NCI-H460 (cell line): Measurements from ENCODE around the gene DLG5. TPM values are rescaled to one million over a fixed set of nuclear protein-coding genes. Genes with fewer than 3 reads are reported as not detected.

ENCODE experiments used
- DNase-seq: peaks from one replicate; pipeline ENCODE4 v3.0.0-alpha.2; 2016; ENCODE audit warnings: low read depth; ENCODE audit errors: extremely low read depth
- total RNA-seq: library from RNA; depleted of rRNA; stranded (reverse); fragments of >200 nt; shearing (Covaris generic); gene quantifications from 2 replicates; pipeline ENCODE4 v1.2.3, GENCODE V29; 2014

DLG5 gene
- total RNA-seq, 1 experiment from 2014 or later, result 15.7 TPM

DNA sequence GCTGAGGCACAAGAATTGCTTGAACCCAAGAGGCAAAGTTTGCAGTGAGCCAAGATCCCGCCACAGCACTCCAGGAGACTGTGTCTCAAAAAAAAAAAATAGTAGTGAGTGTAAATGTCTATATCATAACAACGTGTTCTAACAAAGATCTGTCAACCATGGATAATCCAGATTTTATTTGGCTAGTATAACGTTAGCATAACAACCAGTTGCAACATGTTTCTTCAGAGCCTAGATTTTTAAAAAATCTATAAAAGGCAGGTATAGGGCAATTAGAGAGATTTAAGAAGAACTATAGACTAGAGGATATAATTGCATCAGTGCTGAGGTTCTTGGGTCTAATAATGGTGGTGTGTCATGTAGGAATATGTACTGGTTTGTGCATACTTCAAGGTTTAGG lies 30.5 kb downstream of the DLG5 start:
- no peak for DNase-seq

DNA sequence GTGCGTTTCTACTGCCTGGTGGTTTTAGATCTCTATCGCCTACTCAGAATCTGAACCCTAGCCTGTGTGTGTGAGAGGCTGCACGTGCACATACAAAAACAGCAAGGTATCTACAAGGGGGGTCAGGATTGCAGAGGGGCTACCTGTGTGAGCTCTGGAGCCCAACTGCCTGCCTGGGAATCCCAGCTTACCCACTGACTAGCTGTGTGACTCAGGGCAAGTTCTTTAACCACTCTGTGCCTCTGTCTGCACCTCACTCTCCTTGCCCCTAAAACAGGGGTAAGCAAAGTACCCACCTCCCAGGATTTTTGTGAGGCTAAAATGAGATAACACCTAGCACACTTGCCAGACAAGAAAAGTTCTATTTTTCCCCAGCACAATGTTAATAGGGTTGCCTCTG lies 32.5 kb downstream of the DLG5 start:
- no peak for DNase-seq

DNA sequence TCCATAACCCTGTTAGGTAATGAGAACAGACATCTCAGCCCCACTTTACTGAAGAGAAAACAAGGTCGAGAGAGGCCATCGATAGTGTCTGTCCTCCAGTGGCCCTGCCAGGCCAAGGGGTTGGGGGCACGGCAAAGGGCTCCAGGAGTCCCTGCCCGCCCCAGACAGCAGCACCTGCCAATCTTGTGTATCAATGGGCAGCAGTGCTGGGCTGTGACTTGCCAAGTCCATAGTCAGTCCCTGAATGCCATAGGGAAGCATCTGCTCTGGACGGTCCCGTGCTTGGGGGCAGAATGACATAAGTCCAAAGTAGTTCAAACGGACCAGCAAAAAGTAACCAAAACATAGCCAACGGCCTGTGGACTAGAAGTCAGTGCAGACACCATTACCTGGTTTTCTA lies 33.2 kb downstream of the DLG5 start:
- no peak for DNase-seq

DNA sequence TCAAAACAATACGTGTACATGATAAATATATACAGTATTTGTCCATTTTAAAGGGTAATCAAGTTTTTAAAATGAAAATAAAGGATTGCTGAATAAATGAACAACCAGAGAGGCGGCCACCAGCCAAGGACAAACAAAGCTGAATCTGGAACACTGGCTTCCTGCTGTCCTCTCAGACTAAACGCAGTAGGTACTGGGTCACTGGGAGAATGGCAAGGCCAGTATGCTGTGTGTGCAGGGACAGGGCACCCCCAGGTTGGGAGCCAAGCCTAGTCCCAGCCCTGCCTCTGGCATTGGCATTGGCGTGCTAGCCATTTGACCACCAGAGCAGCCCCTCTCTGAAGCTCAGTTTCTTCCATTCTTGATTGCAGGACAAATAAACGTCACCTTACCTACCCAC lies 33.8 kb downstream of the DLG5 start:
- DNase-seq, result no peak

DNA sequence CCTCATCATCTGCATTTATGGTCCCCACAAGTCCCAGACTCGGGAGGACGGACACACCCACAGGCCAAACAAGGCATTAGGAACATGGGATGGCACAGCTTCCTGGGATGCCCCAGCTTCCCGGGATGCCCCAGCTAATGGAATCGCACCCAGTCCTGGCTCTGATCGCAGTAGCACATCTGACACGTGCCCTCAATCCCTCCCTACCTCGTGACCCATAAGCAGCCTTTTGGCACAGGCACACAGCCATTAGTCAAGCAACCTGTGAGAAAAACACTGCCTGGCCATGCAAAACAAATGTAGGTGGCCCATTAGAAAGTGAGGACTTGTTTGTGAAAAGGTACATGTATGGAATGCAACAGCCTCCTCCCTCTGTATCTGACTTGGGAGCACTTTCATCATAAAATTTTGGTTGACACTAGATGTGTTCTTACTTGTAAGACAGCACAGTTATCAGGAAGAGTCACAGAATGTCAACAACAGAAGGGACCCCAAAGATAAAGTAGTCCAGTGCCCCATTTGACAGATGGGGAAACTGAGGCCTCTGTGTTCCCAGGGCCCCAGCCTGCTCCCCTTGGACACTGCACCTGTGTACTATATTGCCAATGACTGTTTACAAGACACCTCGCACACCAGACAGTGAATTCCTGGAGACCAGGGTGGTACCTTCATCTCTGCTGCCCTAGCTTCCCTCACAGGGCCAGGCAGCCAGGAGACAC lies 34.4 kb downstream of the DLG5 start:
- DNase-seq, result no peak

DNA sequence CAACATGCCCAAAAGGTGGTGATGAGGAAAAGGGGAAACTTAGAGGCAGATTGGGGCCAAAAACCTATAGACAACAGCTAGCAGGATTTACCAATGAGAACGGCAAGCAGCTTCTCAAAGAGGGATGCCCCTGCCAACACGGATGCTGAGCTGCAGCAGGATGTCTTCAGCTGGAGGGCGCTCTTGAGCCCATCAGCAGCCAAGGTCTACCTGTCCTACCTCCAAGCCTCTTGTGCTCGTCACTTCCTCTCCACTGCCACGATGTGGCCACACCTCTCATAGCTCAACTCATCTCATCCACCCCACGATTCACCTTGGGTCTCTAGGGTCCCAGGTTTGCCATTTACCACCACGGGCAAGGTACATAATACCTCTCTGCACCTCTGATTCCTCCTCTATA lies 36.5 kb downstream of the DLG5 start:
- no peak for DNase-seq

DNA sequence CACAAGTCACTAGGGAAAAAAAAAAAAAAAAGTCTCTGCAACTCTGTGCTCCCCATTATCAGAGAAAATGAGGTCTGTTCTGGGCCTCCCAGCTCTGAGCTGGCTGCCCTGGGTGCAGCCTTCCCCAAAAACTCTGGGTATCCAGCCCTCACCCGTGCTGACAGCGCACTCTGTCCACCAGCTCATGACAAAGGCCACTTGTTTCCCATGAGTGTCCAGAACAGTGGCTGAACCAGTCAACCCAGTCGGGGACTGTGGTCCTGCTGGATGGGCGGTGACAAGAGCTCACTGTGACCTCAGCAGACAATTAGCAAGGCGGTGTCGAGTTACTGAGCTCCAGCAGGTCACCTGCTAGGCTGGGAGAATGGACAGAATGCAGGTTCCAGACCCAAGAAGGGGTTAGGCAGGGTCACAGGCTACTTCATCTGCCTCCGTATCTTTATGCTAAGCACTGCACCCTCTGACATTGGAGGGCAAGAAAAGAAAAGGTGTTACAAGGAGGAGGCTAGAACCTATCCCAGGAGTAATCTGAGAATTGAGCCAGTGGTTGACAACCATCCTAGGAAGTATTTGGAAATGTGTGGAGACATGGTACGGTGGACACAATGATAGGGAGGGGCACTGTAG lies 37.2 kb downstream of the DLG5 start:
- DNase-seq, result no peak

DNA sequence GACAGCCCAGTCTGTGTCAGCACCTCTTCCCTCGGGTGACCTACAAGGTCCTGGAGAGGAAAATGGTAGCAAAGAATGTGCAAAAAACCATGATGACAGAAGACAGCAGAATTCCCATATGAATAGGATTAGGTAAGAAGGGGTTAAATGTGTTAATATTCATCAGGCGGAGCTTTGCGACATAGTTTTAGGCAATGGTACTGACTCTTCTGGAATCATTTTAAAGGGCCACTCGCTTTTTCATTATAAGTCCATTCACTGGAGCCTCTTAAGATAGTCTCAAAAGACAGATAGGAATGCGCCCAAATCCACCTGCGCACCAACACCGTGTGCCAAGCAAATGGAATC lies 38.2 kb downstream of the DLG5 start:
- no peak for DNase-seq

DNA sequence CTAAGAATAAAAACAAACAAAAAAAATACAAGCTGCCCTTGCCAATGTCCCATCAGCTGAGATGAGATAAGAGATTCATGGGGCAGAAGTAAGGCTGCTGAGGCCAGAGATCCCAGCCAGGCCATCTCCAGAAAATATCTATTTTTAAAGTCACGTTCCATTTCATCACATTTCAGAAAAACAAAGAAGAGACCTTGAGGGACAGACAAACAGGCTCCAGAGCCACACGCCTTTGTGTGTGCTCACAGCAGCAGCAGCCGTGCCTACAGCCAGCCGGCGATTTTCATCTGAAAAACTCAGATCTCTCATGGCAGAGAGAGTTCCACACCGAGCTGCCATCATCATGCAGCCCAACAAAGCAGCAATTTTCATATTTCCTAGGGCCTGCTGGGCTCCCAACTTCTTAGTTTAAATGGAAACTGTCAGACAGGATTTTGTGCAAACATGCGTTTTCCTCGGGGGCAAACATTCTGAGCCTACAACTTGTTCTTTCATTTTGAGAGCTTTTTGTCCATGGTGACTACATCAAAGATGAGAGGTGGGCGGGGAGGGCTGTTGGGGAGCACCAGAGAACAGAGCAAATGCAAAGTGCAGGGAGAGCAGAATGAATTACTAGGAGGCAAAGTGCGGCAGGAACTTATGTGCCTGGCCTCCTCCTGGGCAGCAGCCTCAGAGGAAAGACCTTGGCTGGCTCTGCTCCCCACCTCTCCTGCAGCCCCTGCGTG lies 38.8 kb downstream of the DLG5 start:
- no peak for DNase-seq

DNA sequence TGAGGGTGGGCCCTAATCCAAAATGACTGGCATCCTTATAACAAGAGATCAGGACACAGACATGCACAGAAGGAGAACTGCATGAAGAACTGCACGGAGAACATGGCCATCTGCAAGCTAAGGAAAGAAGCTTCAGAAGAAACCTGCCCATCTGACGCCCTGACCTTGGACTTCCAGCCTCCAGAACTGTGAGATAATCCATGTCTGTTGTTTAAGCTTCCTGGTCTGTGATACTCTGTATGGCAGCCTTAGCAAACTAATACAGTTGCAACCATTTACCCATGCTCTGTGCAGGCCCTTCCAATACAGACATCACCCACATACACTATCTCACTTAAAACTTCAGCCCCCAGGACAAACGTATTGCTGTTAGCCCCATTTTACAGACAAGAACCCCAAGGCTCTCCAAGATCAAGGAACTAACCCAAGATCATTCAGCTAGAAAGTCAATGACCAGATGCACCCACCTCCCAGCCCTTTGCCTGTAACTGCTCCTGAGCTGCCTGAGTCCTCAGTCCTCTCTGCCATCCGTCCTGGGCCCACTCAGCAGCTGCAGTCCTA lies 39.7 kb downstream of the DLG5 start:
- DNase-seq, result no peak

DNA sequence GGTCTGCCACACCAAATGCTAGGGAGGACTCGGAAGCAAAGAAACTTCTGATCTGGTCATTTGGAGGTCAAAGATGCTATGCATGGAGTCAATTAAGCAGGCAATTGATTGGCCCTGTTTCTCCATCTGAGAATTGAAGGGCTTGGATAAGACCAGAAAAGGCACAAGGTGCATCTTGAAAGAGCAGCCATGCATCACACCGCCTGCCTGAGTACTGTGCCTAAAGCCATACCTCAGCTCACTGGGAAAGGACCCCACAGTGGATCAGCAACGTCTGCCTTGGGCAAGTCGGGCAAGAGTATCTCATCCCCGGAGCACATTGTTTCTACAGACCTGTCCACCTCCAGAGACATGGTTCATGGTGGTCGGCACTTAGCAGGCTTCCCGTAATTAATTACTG lies 42.4 kb downstream of the DLG5 start:
- DNase-seq, result no peak

DNA sequence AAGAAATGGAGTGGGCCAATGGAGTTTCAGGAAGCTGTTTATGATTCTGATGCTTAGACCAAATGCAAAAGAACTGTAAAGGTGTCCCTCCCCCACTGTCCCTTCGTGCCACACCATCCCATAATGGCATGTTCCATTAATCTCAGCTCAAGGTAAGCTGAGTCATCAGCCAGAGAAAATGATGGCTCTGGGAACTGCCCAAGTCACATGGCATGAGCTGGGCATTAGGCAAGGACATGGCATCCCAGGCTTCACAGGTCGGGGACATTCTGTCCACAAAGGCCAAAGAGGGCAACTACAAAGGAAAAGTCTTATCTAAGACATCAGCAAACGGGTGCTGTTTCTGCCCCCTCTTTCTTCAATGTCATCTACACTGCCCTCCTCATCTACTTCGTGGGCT lies 44.9 kb downstream of the DLG5 start:
- no peak for DNase-seq

DNA sequence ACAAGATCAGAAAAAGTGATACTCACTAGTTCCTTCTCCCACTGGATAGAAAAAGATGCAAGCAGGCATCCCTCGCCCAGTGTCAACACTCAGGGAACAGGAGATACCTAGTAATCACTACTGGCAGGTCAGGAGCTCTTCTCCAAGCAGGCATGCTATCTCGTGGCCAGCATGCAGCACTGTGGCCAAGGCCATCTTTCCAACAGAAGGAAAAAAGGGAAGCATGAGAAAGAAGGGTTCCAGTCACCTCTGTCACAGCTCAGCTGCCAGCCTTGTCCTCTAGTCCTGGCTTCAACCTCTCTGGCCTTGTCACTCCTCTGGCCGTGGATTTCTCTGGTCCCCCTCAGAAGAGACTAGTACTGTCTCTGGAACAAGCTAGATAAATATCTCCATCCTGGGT lies 45.3 kb downstream of the DLG5 start:
- DNase-seq, result no peak

DNA sequence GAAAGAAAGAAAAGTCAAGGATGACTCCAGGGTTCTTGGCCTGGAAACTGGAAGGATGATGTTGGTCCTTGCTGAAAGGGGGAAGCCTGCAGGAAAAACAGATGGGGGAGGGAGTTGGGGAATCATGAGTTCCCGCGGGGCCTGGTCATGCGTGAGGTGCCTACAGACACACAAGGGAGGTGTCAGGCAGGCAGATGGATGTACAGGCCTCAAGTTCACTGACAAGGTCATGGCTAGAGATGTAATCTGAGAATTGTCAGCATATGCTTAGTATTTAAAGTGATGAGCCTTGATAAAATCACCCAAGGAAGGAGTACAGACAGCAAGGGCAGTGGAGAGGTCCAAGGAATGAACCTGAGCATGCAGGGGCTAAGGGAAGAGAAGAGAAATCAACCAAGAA lies 46.8 kb downstream of the DLG5 start:
- no peak for DNase-seq

DNA sequence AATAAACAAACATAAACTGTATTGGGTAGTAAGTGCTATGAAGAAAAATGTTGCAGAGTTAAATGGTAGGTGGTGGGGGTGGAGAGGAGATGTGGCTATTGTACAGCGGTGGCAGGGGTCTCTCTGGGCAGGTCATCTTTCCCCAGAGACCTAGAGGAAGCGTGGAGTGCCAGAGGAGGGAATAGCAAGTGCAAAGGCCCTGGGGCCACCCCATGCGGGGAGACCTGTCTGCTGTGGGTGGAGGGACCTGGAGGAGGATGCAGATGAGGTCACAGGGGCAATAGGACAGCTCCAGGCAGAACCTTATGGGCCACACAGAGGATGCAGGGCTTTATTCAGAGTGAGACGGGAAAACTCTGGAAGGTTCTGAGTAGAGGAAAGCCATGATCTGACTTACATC lies 47.5 kb downstream of the DLG5 start:
- DNase-seq, result no peak

DNA sequence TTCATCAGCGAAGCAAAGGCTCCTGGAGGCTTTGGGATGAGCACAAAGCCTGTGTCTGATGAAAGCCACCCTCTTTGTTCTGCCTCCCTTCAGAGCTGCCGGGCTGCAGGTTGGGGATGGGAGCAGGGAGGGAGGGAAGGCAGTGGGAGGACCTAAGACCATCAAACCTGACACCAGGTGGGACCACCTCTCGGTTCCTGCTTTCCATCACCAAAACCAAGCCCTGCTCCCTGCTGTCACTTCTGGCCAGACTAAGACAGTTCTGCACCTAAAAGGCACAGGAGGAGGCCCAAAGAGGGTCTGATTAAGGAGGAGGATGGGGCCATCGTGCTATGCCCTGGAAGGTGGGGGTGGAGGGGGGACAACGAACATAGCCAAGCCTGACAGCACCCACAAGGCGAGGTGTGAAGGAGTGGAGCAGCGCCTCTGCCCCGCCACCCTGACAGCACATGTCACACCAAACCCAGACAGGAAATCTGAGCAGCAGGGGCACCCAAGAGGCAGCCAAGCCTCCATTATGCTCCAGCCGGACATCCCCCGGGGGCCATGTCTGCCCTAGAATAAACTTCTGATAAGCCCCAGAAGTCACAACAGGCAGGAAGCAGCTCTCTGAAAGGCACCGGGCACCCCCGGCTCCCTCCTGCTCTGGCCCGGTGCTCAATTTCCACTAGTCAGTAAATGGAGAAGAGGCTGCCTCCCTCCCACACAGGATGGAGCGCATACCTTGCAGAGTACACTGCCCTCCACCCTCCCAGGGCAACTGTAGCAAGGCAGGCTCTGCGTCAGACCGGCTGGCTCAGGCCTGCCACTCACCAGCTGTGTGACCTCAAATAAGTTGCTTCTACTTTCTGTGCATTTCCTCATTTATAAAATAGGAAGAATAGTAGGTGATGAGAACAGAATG lies 48.9 kb downstream of the DLG5 start:
- DNase-seq, result no peak

DNA sequence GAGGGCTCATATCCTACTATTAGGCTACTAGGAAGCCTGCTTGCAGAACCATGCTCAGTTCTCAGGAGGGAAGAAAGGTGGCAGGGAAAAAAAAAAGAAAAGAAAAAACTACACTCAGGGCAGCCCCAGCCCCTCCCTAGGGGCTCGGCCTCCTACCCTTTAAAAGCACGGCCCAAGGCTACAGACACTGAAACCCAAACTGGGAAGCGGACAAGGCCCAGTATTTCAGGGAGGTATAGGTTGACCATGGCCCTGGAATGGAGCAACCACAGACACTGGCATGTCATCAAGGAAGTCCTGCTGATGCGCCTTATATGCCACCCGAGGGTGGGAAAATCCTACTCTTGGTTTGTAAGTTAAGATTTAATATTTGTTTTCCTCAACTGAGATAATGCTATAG lies 50.8 kb downstream of the DLG5 start:
- DNase-seq, result no peak

DNA sequence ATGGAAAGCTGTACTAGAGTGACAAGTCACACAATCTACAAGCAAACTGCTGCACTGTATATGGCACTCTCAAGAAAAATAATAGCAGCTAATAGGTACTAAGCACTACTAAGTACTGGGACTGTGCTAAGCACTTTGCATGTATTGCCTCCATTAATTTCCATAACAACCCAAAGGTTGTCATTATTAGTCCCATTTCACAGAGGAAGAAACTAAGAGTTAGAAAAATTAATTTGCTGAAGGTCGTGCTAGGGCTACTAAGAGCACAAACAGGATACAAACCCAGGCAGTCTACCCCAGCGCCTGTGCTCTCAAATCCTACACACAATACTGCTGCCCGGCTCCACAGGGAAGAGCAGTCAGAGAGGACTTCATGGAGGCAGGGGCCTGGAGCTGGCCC lies 51.7 kb downstream of the DLG5 start:
- DNase-seq, result no peak

DNA sequence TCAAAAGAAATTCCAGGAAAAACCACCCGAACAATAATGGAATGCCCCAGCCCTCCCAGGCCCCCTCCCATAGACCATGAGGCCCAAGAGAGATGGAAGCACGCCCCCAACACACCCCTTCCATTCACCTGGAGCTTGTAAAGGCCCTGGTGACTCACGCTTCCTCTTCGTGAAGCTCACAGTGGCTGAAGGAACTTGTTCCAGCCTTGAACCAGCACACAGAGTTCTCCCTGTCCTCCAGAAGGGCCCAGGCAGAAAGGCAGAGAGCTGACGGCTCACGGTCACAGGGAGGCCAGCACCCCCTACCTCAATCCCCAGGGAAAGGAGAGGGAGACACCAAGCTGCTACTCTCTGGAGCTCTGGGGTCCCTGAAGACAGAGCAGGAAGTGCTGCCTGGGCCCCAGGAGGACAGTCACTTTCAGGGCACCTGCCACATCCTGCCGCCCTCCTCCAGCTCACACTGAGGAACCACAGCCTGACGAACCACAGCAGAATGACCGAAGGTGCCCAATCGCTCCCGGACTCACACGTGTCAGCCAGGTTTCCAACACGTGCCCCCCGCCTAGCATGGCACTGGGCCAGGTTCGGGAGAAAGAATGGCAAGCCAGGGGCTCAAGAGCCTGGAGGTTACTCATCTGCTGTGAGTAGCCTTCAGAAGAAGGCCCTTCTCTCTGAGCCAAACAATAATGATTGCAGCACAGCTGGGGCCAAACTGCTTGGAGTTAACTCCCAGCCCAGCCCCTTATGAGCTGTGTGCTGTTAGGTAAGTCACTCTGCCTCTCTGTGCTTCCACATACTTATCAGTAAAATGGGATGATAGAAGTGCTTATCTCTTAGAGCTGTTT lies 52.8 kb downstream of the DLG5 start:
- no peak for DNase-seq

DNA sequence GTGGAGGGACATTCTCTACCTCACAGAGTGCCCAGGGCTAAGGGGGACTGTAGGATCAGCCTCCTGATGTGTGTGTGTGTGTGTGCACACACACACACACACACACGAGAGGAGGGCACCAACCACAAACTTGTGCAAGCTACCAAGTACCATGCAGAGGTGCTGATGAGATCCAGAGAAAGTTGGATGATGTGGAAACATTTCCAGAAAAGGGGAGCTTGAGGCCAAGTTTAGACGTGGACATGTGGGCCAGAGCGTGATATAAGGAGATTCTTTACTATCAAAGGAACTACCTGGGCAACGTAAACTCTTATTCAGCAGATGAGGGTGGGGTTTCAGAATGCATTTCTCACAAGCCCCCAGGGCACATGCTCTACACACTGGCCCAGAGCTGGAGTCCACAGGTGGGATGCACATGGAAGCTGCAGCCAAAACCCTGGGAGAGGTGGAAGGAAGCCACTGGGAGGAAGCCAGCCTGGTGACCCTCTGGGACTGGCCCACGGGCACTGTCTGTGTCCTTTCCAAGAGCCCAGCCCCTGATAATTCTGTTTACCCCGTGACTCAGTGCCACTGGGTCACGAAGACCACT lies 53.5 kb downstream of the DLG5 start:
- DNase-seq, result no peak
